ENCODE data around the gene FIP1L1.
"Not testable (repeated sequence)": the region's sequence is repeated elsewhere in the genome, so short reads cannot be mapped to it uniquely, and the experiment has no call there.

FIP1L1 gene, protein sequence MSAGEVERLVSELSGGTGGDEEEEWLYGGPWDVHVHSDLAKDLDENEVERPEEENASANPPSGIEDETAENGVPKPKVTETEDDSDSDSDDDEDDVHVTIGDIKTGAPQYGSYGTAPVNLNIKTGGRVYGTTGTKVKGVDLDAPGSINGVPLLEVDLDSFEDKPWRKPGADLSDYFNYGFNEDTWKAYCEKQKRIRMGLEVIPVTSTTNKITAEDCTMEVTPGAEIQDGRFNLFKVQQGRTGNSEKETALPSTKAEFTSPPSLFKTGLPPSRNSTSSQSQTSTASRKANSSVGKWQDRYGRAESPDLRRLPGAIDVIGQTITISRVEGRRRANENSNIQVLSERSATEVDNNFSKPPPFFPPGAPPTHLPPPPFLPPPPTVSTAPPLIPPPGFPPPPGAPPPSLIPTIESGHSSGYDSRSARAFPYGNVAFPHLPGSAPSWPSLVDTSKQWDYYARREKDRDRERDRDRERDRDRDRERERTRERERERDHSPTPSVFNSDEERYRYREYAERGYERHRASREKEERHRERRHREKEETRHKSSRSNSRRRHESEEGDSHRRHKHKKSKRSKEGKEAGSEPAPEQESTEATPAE

GRCh38 chr4:53377319-53378170 is at the start of gene FIP1L1:
TSS of gene FIP1L1 (plus strand) at chr4:53377641. CDS start at chr4:53377839, 198 bp downstream.
- DNase-seq = peak; percentile 94

- not testable (repeated sequence) for DNase-seq
These were observed 42.5 kb upstream of the FIP1L1 start for GRCh38 chr4:53334916-53335315.

- not testable (repeated sequence) for DNase-seq
These were observed 37.3 kb upstream of the FIP1L1 start for GRCh38 chr4:53340145-53340544.

- DNase-seq = not testable (repeated sequence)
These were observed 31.0 kb upstream of the FIP1L1 start for GRCh38 chr4:53346392-53346791.

- DNase-seq = no peak
These were observed 30.3 kb upstream of the FIP1L1 start for GRCh38 chr4:53346920-53347852.

DNA sequence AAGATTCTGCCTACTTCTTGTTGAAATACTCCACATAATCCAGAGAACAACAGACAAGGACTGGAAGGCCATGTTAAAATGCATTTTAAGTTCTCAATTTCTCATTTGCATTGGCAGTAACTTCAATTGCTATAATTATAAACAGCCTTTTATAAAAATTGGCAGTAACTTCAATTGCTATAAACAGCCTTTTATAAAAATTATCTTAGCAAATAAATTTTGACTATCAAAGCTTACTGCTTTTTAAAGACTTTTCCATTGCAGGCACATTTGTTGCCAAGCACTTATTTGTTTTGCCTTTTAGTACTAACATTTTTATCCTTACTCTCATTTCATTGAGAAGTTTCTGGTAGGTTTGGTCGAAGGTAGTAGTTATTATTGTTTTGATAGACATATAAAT is 29.4 kb upstream of the FIP1L1 start:
- no peak for DNase-seq

DNA sequence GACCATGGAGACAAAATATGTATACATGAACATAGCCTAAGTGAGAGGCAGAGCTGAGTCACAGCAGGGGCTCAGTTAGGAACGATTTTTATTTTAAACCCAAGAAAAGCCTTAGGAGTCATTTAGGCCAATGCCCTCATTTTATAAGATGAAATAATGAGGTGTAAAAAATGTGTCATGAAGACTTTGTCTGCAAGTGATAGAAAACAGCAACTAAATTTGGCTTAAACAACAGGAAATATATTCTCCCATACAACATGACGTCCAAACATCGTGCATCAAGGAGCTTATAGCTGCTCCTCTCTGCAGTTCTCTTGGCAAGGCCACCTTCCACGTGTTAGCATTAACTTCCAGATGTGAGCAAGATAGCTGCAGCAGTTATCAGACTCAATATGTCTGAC is 28.4 kb upstream of the FIP1L1 start:
- DNase-seq = no peak

DNA sequence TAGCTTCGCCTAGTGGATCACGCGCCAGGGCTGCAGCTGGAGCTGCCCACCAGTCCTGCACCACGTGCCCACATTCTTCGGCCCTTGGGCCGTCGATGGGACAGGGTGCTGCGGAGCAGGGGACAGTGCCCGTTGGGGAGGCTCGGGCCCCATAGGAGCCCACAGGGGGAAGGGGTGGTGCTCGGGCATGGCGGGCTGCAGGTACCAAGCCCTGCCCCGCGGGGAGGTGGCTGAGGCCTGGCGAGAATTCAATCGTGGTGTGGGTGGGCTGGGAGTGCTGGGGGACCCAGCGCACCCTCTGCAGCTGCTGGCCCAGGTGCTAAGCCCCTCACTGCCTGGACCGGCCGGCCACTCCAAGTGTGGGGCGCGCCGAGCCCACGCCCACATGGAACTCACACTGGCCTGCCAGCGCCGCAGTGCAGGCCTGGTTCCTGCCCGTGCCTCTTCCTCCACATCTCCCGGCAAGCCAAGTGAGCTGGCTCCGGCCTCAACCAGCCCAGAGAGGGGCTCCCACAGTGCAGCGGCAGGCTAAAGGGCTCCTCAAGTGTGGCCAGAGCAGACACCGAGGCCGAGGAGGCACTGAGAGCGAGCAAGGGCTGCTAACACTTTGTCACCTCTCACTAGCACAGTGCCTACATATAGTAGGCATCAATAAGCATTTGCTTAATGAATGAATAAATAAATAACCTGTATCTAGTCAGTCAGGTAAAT is 23.3 kb upstream of the FIP1L1 start:
- DNase-seq = no peak

GRCh38 chr4:53355930-53356521 is 21.4 kb upstream of the FIP1L1 start:
- no peak for DNase-seq

DNA sequence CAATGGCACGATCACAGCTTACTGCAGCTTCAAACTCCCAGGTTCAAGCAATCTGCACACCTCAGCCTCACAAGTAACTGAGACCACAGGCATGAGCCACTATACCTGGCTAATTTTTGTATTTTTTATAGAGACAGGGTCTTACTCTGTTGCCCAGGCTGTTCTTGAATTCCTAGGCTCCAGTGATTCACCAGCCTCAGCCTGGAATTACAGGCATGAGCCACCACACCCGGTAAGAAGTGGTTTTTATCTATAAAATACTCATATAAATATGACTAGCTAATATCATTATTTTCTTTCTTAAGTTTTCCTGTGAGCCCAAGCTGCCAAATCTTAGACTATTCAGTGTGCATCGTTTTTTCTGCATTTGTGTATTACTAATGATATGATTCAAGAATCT is 16.0 kb upstream of the FIP1L1 start:
- no peak for DNase-seq

- no peak for DNase-seq
These were observed 15.3 kb upstream of the FIP1L1 start for GRCh38 chr4:53362093-53362492.

- DNase-seq = no peak
These were observed 12.8 kb upstream of the FIP1L1 start for GRCh38 chr4:53364624-53365023.

DNA sequence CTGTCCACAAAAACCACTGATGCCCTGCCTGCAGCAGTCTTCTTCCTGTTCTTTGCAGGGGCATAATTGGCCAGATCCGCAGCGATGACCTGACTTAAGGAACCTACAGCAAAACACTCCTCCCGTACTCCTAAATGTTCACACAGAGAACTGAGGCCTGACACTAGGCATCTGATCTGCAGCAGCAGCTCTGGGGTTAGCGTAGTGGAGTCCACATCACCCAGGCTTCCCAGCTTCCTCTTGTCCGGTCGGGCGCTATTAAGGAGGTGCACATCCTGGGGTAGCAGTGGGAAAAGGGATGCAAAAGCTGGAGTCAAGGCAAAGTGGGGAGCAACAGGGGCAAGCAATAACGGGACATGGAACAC is 12.3 kb upstream of the FIP1L1 start:
- DNase-seq = no peak

DNA sequence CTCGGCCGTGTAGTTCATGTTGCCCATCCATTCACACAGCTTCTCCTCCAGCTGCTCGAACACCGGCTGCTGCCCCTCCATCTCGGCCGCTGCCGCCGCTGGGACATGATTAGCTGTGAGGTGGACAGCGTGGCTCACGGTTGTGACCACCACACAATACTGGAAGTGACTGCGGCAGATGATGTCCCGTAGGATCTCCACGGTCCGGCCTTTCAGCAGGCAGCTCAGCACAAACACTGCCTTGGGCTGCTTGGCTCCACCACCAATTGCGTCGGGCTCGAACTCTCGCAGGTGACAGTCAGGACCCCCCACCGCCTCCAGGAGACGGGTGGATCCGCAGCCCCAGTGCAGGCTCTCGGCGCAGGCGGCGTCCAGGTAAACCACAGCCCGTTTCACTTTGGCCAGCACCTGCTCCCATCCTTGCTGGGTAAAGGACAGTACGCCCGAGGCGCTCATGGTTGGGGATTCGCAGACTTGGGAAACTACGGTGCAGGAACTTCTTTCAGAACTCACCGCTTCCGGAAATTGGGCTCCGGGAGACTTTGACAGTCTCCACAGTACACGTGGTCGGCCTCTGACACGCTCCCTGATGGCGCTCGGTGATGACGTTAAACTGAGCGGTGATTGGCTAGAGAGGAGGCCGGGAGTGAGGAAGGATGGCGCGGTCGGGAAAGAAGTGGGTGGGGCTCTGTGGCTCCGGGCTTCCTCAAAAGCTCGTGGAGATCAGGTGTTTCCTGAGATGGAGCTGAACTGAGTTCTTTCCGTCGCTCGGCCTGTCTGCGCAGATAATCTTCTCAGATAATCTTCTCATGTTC is 11.7 kb upstream of the FIP1L1 start, which contains the start of gene SCFD2:
Gene SCFD2 (minus strand): TSS at position 576 of the 815 bp plus-strand sequence.
- peak; percentile 92 to 95 for DNase-seq

DNA sequence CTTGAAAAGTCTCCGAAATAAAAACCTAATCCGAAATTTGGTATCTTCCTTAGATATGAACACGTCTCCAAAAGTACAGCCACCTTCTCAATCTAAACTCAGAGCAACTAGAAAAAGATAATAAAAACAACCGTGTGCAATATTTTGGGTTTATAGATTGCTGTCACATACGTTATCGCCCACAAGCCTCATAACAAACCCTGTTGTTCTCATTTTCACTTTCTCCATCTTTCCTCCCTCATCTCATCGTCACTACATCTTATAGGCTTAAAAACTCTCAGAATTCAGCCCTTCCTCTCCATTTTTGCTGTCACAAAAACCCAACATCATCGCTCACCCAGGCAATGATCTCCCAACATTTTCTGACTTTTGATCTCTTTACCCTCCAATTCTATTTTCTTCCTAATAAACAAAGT is 11.1 kb upstream of the FIP1L1 start:
- DNase-seq = no peak

- no peak for DNase-seq
These were observed 9.7 kb upstream of the FIP1L1 start for GRCh38 chr4:53367721-53368120.

DNA sequence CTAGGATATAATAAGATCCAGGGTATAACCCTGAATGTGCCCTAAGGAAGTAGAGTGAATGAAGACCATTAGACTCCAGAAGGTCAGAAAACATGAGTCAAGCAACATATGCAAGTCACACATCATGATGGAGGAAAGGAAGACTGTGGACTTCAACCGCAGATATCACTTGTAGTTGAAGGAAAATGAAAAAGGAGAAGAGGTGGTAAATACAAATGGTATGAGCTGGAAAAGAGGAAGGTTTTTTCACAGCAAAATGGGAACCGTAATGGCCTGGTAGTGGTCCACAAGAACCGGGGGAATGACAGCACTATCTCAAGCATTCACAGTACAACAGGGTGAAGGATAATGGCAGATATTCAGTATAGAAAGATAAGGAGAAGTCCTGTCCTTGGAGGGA is 6.4 kb upstream of the FIP1L1 start:
- no peak for DNase-seq

- no peak for DNase-seq
These were observed 5.5 kb upstream of the FIP1L1 start for GRCh38 chr4:53371843-53372521.

- DNase-seq = no peak
These were observed 2.6 kb upstream of the FIP1L1 start for GRCh38 chr4:53374777-53375258.

DNA sequence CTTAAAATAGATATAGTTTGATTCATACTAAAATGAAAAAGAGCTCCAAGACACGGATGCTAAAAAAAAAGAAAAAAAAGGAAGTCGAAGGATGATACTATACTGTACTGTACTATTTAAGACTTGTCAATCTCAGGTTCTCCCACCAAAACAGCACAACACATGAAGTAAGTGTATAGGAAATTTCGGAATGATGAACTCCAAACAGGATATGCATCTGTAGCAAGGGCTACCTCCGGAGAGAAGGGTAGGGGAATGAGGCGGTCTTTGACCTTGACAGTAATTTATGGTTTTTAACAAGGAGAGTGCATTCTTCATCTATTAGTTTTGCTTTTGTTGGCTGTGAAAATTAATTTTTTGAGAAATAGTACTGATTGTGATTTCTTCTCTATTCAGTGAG is 541 bp upstream of the FIP1L1 start:
- DNase-seq = no peak

Data from NCI-H187 (cell line).